ENCODE data around the gene CASQ2. TPM values are rescaled to one million over a fixed set of nuclear protein-coding genes. Genes with fewer than 3 reads are reported as not detected.

The CASQ2 gene
- polyA plus RNA-seq, 1 donor (not counting 4 experiments of a cell fraction or from before 2014, with no cell fraction given), result 0.04 TPM

GRCh38 chr1:115654663-115655305, 113.7 kb downstream of the CASQ2 start:
- Histone ChIP-seq H3K9ac (ENCODE audit: control insufficient read depth, extremely low read depth, insufficient read depth, low read length) (peak overlapping the region; percentile 81), H3K4me2 (ENCODE audit: control insufficient read depth, extremely low read depth, insufficient read depth, low read depth, low read length) (peak overlapping the region; percentile 90), H3K27ac (ENCODE audit: control insufficient read depth, insufficient read depth, low read length) (peak overlapping the region; percentile 89), H3K36me3 (ENCODE audit: control insufficient read depth in 2 of 2, extremely low read depth in 1 of 2, insufficient read depth in 2 of 2, low read length in 2 of 2) (peaks cover 18 to 32% of the 10 kb centered on the region in 2 experiments), H3K79me2 (ENCODE audit: control insufficient read depth, insufficient read depth, low read length) (peaks cover 44% of the 10 kb centered on the region), H3K27me3 (ENCODE audit: control insufficient read depth, extremely low read depth, insufficient read depth, low read length) (no peaks in the 10 kb centered on the region), H3K4me3 (ENCODE audit: control insufficient read depth in 2 of 3, extremely low read depth in 1 of 3, insufficient read depth in 2 of 3, low read depth in 1 of 3, low read length in 3 of 3) (peak overlapping the region in 2 of 3 experiments; percentile 58), H3K4me1 (ENCODE audit: control insufficient read depth, extremely low read depth, insufficient read depth, low read length) (peaks cover 27% of the 10 kb centered on the region), H3K9me3 (ENCODE audit: control insufficient read depth, low read depth, low read length) (no peaks in the 10 kb centered on the region), H2AFZ (ENCODE audit: control insufficient read depth, low read length) (peak overlapping the region; percentile 45), H3K9me1 (ENCODE audit: control insufficient read depth, extremely low read depth, insufficient read depth, low read length) (no peaks in the 10 kb centered on the region), H4K20me1 (ENCODE audit: control insufficient read depth, extremely low read depth, insufficient read depth, low read length) (no peaks in the 10 kb centered on the region)
- no peak for TF ChIP-seq EZH2 (IDR thresholded peaks at IDR 0.05; ENCODE audit: low read length)
- TF ChIP-seq CTCF (optimal IDR thresholded peaks at IDR 0.05 in 1 of 3, IDR thresholded peaks at IDR 0.05 in 1 of 3, conservative IDR thresholded peaks at IDR 0.05 in 1 of 3; ENCODE audit: extremely low read depth in 1 of 3, insufficient read depth in 2 of 3, low read length in 3 of 3), result no peak
- no peak for DNase-seq (ENCODE audit: low read depth, low spot score)
- FAIRE-seq, result no peak
- dilution Hi-C loops (cut with MboI; ENCODE audit: extremely low pct_ligation_motif_present, low sequenced_read_pairs), result no loop called here

GRCh38 chr1:115654125-115654524, 114.4 kb downstream of the CASQ2 start:
- TF ChIP-seq EZH2 (IDR thresholded peaks at IDR 0.05; ENCODE audit: low read length), result no peak
- TF ChIP-seq CTCF (optimal IDR thresholded peaks at IDR 0.05 in 1 of 3, IDR thresholded peaks at IDR 0.05 in 1 of 3, conservative IDR thresholded peaks at IDR 0.05 in 1 of 3; ENCODE audit: extremely low read depth in 1 of 3, insufficient read depth in 2 of 3, low read length in 3 of 3), result no peak
- peaks cover 30% of the 10 kb centered on the region for H3K4me1 ChIP-seq (ENCODE audit: control insufficient read depth, extremely low read depth, insufficient read depth, low read length)
- peaks cover 2% of the 10 kb centered on the region for H3K9me1 ChIP-seq (ENCODE audit: control insufficient read depth, extremely low read depth, insufficient read depth, low read length)
- no peak overlapping the region for H3K9ac ChIP-seq (ENCODE audit: control insufficient read depth, extremely low read depth, insufficient read depth, low read length)
- H3K4me2 ChIP-seq (ENCODE audit: control insufficient read depth, extremely low read depth, insufficient read depth, low read depth, low read length), result no peak overlapping the region
- peaks cover 50% of the 10 kb centered on the region for H3K79me2 ChIP-seq (ENCODE audit: control insufficient read depth, insufficient read depth, low read length)
- peak overlapping the region; percentile 89 for H3K27ac ChIP-seq (ENCODE audit: control insufficient read depth, insufficient read depth, low read length)
- H3K36me3 ChIP-seq (ENCODE audit: control insufficient read depth in 2 of 2, extremely low read depth in 1 of 2, insufficient read depth in 2 of 2, low read length in 2 of 2), result peaks cover 16 to 28% of the 10 kb centered on the region in 2 experiments
- H3K27me3 ChIP-seq (ENCODE audit: control insufficient read depth, extremely low read depth, insufficient read depth, low read length), result no peaks in the 10 kb centered on the region
- no peaks in the 10 kb centered on the region for H4K20me1 ChIP-seq (ENCODE audit: control insufficient read depth, extremely low read depth, insufficient read depth, low read length)
- H3K9me3 ChIP-seq (ENCODE audit: control insufficient read depth, low read depth, low read length), result no peaks in the 10 kb centered on the region
- no peak overlapping the region for H3K4me3 ChIP-seq (ENCODE audit: control insufficient read depth in 2 of 3, extremely low read depth in 1 of 3, insufficient read depth in 2 of 3, low read depth in 1 of 3, low read length in 3 of 3)
- no peak overlapping the region for H2AFZ ChIP-seq (ENCODE audit: control insufficient read depth, low read length)
- dilution Hi-C loops (cut with MboI; ENCODE audit: extremely low pct_ligation_motif_present, low sequenced_read_pairs), result no loop called here
- FAIRE-seq (no peak), DNase-seq (ENCODE audit: low read depth, low spot score) (no peak)
